GM23338 (cell line): ENCODE measurements around the gene TENM4. TPM values are rescaled to one million over a fixed set of nuclear protein-coding genes. Genes with fewer than 3 reads are reported as not detected.

Experiments used
- ATAC-seq: fragments of 200-7000 bp; cut with Tn5 transposase; 3 replicates; pipeline ENCODE4 v1.9.1; 2020
- DNase-seq: peaks from one replicate; pipeline ENCODE4 v3.0.0-alpha.2; 2015; ENCODE audit warnings: low spot score
- H2AFZ ChIP-seq: fragments of 200-600 bp; sonication (generic); 2 replicates; pipeline ENCODE4 v1.8.0; 2016; ENCODE audit warnings: antibody characterized with exemption, mild to moderate bottlenecking, moderate library complexity
- H3F3A ChIP-seq: fragments of 200-600 bp; sonication (generic); replicated peaks from 2 replicates; pipeline ENCODE4 v1.8.0; 2017; ENCODE audit warnings: antibody characterized with exemption, mixed run types, low read depth
- H3K27ac ChIP-seq: fragments of 200-600 bp; sonication (generic); 2 replicates; pipeline ENCODE4 v1.6.1; 2016; ENCODE audit warnings: low read depth
- H3K27me3 ChIP-seq: fragments of 200-600 bp; sonication (generic); 2 replicates; pipeline ENCODE4 v1.8.0; 2016; ENCODE audit warnings: mild to moderate bottlenecking, mixed run types, moderate library complexity; ENCODE audit not compliant: insufficient read depth
- H3K36me3 ChIP-seq: fragments of 200-600 bp; sonication (generic); 2 replicates; pipeline ENCODE4 v1.8.0; 2016; ENCODE audit warnings: mild to moderate bottlenecking; ENCODE audit not compliant: insufficient read depth
- H3K4me1 ChIP-seq: fragments of 200-600 bp; sonication (generic); 2 replicates; pipeline ENCODE4 v1.8.0; 2016; ENCODE audit warnings: mild to moderate bottlenecking, moderate library complexity; ENCODE audit not compliant: insufficient read depth
- H3K4me2 ChIP-seq: fragments of 200-600 bp; sonication (generic); 2 replicates; pipeline ENCODE4 v1.7.1; 2017; ENCODE audit warnings: mixed run types
- H3K4me3 ChIP-seq: fragments of 200-600 bp; sonication (generic); 2 replicates; pipeline ENCODE4 v1.6.1; 2016; ENCODE audit warnings: mixed run types
- H3K79me2 ChIP-seq: fragments of 200-600 bp; sonication (generic); replicated peaks from 2 replicates; pipeline ENCODE4 v1.8.0; 2017; ENCODE audit warnings: mild to moderate bottlenecking; ENCODE audit not compliant: insufficient read depth
- H3K9me2 ChIP-seq: fragments of 200-600 bp; sonication (generic); 2 replicates; pipeline ENCODE4 v1.8.0; 2017; ENCODE audit not compliant: insufficient read depth
- H4K20me1 ChIP-seq: fragments of 200-600 bp; sonication (generic); replicated peaks from 2 replicates; pipeline ENCODE4 v1.8.0; 2017; ENCODE audit warnings: mild to moderate bottlenecking; ENCODE audit not compliant: insufficient read depth
- H3K27ac Mint-ChIP-seq: 2 replicates; pipeline ENCODE4 v1.8.0; 2020; ENCODE audit warnings: inconsistent platforms, mild to moderate bottlenecking, moderate library complexity, mixed read lengths
- H3K27me3 Mint-ChIP-seq: 3 replicates; pipeline ENCODE4 v1.8.0; 2022; ENCODE audit warnings: low read depth, mild to moderate bottlenecking, moderate library complexity, mixed read lengths, inconsistent platforms; ENCODE audit not compliant: insufficient read depth, poor library complexity
- H3K36me3 Mint-ChIP-seq: 3 replicates; pipeline ENCODE4 v1.8.0; 2021; ENCODE audit warnings: low read depth, mild to moderate bottlenecking, inconsistent platforms, moderate library complexity, mixed read lengths
- H3K4me1 Mint-ChIP-seq: 3 replicates; pipeline ENCODE4 v1.8.0; 2020; ENCODE audit warnings: mild to moderate bottlenecking, inconsistent platforms, mixed read lengths
- H3K4me3 Mint-ChIP-seq: 3 replicates; pipeline ENCODE4 v1.8.0; 2021; ENCODE audit warnings: moderate library complexity, mild to moderate bottlenecking, inconsistent platforms, mixed read lengths
- H3K9me3 Mint-ChIP-seq: 3 replicates; pipeline ENCODE4 v1.8.0; 2020; ENCODE audit warnings: moderate library complexity, mild to moderate bottlenecking, inconsistent platforms, mixed read lengths
- CREB1 ChIP-seq: fragments of 250-450 bp; sonication (Bioruptor Pico); IDR thresholded peaks from 2 replicates; pipeline ENCODE4 v1.5.0; 2020; ENCODE audit warnings: low read depth, mild to moderate bottlenecking, moderate library complexity
- CTCF ChIP-seq, 2 experiments: fragments of 200-600 bp in 1 of 2; sonication (generic) in 1 of 2; conservative IDR thresholded peaks; 2 replicates each; pipeline versions ENCODE4 v1.5.1 to v1.6.1; 2016 to 2017; ENCODE audit warnings: antibody characterized with exemption in 2 of 2, low read depth in 2 of 2, mild to moderate bottlenecking in 2 of 2, moderate library complexity in 1 of 2
- ETS1 ChIP-seq: IDR thresholded peaks from 2 replicates; pipeline ENCODE4 v1.6.1; 2016; ENCODE audit warnings: antibody characterized with exemption
- EZH2 ChIP-seq: fragments of 200-600 bp; sonication (generic); IDR thresholded peaks from one replicate; pipeline ENCODE4 v1.8.0; 2017; ENCODE audit warnings: antibody characterized with exemption, mild to moderate bottlenecking, low read depth; ENCODE audit not compliant: unreplicated experiment
- EZH2phosphoT487 ChIP-seq: fragments of 200-600 bp; sonication (generic); IDR thresholded peaks from one replicate; pipeline ENCODE4 v1.8.1; 2018; ENCODE audit warnings: antibody characterized with exemption; ENCODE audit not compliant: unreplicated experiment
- JUNB ChIP-seq: IDR thresholded peaks from one replicate; pipeline ENCODE4 v1.6.1; 2016; ENCODE audit warnings: antibody characterized with exemption; ENCODE audit not compliant: unreplicated experiment
- NANOG ChIP-seq: IDR thresholded peaks from 2 replicates; pipeline ENCODE4 v1.6.1; 2016; ENCODE audit warnings: antibody characterized with exemption, borderline replicate concordance
- POLR2AphosphoS5 ChIP-seq: IDR thresholded peaks from 2 replicates; pipeline ENCODE4 v1.6.1; 2016; ENCODE audit warnings: antibody characterized with exemption, low read depth
- REST ChIP-seq: IDR thresholded peaks from one replicate; pipeline ENCODE4 v1.6.1; 2018; ENCODE audit warnings: antibody characterized with exemption; ENCODE audit not compliant: unreplicated experiment
- STAT1 ChIP-seq: IDR thresholded peaks from one replicate; pipeline ENCODE4 v1.6.1; 2016; ENCODE audit warnings: antibody characterized with exemption; ENCODE audit not compliant: unreplicated experiment
- ZNF114 ChIP-seq: fragments of 250-450 bp; sonication (Bioruptor Pico); IDR thresholded peaks from 2 replicates; pipeline ENCODE4 v1.5.0; 2020; ENCODE audit warnings: mild to moderate bottlenecking, moderate library complexity
- ZNF331 ChIP-seq: fragments of 250-450 bp; sonication (Bioruptor Pico); IDR thresholded peaks from 2 replicates; pipeline ENCODE4 v1.5.0; 2020; ENCODE audit warnings: low read depth, mild to moderate bottlenecking, moderate library complexity
- ZNF462 ChIP-seq: fragments of 250-450 bp; sonication (Bioruptor Pico); IDR thresholded peaks from 2 replicates; pipeline ENCODE4 v1.5.0; 2020; ENCODE audit warnings: mild to moderate bottlenecking, moderate library complexity
- polyA plus RNA-seq: library from polyadenylated mRNA; unstranded; fragments of >200 nt; fragmentation: Nextera tagmentation; extraction: Ambion mirVana; gene quantifications from 2 replicates; pipeline ENCODE4 v1.2.1, GENCODE V29; 2016
- total RNA-seq: library from RNA; depleted of rRNA; stranded (reverse); fragments of >200 nt; shearing (Covaris generic); gene quantifications from 2 replicates; pipeline ENCODE4 v1.2.3, GENCODE V29; 2014

The TENM4 gene
- total and polyA plus RNA-seq, 2 experiments from 2014 or later, result 7.3 TPM

- Histone ChIP-seq H3K36me3 (no peaks in the 10 kb centered on the region; the same call in 1 of the 2 replicates), H3K27ac (no peak overlapping the region), H3F3A (no peaks in the 10 kb centered on the region), H3K9me2 (no peaks in the 10 kb centered on the region), H2AFZ (no peak overlapping the region), H3K4me2 (no peak overlapping the region), H3K27me3 (no peaks in the 10 kb centered on the region), H3K79me2 (no peaks in the 10 kb centered on the region), H4K20me1 (no peaks in the 10 kb centered on the region), H3K4me3 (no peak overlapping the region), H3K4me1 (no peaks in the 10 kb centered on the region)
- TF ChIP-seq CTCF (conservative IDR thresholded peaks at IDR 0.05; ENCODE audit: low read depth in 2 of 2), result no peak
- no peak for TF ChIP-seq CREB1 (CRISPR knock-in tag)
- no peak for TF ChIP-seq STAT1
- no peak for TF ChIP-seq ZNF462
- TF ChIP-seq EZH2phosphoT487, result no peak
- TF ChIP-seq POLR2AphosphoS5, result no peak
- TF ChIP-seq ETS1, result no peak
- TF ChIP-seq EZH2, result no peak
- TF ChIP-seq REST, result no peak
- no peak for TF ChIP-seq ZNF114 (CRISPR knock-in tag)
- TF ChIP-seq NANOG, result no peak
- no peak for TF ChIP-seq JUNB
- TF ChIP-seq ZNF331 (CRISPR knock-in tag), result no peak
- DNase-seq, result no peak
- H3K27me3 Mint-ChIP-seq, result no peaks in the 10 kb centered on the region
- peaks cover 25% of the 10 kb centered on the region for H3K9me3 Mint-ChIP-seq
- no peak for ATAC-seq
- H3K4me3 Mint-ChIP-seq, result no peak overlapping the region
- peaks cover 14% of the 10 kb centered on the region for H3K36me3 Mint-ChIP-seq
- H3K4me1 Mint-ChIP-seq, result no peaks in the 10 kb centered on the region; the same call in 2 of the 3 replicates
- H3K27ac Mint-ChIP-seq, result no peak overlapping the region
Measured at GRCh38 chr11:79189601-79190000, 251.2 kb downstream of the TENM4 start.
